EL (cell line): ENCODE data around the gene PRKD2.

Source experiments
- DNase-seq: peaks from one replicate; pipeline ENCODE4 v3.0.0-alpha.2; 2016

PRKD2 gene

DNA sequence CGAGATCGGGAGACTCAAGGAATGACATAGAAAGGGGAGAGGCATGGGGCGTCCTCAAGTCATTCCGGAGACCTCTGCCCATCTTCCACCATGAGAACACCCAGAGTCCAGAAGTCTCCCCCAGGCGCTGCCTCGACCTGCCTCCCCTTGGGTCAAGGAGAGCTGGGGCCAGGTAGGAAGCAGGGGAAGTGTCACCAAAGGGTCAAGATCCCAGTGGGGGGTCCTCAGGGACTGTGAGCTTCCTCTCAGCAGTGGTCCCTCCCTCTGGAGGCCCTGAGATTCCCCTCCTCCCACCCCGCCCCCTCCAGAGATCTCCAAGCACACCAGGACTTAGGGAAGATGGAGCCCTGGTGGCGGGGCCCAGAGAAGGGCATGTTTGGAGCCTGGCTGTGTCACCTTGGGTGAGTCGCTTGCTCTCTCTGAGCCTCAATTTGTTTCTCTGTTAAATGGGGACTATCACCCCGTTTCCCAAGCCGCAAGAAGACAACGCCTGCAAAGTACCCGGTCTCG lies 56.9 kb downstream of the PRKD2 start:
- no peak for DNase-seq

DNA sequence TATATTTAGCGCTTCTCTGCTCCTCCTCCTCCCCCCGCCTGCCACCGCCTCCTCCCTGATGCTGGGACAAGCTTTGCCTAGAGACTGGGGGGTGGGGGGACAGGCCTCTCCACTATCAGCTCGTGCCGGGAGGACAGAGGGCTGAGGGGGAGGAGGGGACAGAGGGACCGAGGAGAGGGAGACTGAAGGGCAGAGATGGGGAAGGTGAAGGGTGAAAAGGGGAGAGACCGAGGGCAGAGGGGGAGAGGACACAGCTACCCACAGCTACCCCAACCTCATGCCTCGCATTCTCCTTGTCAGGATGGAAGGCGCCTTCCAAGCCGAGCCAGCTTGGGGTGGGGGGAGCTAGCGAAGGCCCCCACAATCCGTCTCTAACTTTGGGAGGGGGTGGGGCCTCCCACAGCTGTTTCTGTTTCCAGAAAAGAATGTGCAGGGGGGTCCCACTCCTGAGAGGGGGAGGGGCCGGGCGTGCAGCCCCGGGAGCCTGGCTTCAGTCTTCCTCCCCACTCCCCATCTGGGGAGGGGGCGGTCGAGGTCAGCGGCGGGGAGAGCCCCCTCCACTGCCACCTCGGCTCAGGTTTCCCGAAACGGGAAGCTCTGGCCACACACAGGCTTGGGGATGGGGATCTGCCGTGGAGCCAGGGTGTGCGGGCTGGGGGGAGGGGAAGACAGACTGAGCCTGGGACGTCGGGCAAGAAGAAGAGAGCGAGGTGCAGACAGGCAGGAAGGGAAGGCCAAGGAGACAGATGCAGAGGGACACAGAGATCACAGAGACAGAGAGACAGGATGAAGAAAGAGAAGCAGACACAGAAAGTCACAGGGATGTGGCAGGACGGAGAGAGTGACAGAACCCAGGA lies 57.5 kb downstream of the PRKD2 start:
- DNase-seq, result peak; percentile 37

DNA sequence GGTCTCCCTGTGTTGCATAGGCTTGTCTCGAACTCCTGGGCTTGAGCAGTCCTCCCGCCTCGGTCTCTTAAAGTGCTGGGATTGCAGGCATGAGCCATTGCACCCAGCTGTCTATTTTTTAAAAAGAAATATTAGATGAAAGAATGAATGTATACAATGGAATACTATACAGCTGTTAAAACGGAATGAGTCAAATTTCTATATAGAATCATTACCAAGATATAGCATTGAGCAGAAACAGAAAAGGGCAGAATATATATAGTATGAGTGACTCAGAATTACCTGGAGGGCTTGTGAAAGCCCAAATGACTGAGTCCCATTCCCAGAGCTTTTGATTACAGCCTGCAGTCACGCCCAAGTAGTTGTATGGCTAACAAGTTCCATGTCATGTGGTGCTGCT lies 60.4 kb downstream of the PRKD2 start:
- DNase-seq, result no peak

DNA sequence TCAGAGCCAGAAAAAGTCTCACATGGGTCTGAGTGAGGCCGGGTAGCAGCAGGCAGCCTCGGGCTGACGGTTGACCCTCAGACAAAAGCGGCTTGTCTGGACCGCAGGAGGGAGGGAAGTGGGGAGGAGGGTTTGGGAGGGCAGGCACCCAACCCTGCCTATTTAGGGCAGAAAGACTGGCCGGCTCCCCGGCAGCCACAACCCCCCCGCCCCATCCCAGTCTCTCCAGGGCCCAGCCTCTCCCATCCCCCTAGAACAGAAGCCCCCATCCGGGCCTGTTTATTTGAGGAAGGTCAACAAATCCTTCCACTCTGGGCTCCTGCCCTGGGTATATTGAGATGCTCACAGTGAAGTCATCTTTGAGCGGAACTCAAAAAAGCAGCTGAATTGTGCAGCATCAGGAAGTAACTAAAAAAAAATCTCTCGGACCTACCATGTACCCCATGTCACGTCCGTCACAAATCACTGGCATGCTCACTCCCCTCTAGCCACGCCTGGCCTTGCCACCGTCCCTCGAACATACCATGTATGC lies 62.2 kb downstream of the PRKD2 start:
- no peak for DNase-seq

DNA sequence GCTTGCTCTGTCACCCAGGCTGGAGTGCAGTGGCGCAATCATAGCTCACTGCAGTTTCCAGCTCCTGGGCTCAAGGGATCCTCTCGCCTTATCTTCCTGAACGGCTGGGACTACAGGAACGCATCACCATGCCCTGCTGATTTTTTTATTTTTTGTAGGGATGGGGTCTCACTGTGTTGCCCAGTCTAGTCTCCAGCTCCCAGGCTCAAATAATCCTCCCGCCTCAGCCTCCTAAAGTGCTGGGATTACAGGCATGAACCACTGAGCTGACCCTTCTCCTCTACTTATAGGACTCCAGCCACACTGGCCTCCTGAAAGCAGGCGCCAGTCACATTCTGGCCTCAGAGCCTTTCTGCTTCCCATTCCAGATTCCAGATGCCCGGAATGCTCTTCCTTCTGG lies 66.5 kb downstream of the PRKD2 start:
- DNase-seq, result no peak

- DNase-seq, result no peak
Measured at GRCh38 chr19:46648961-46649960, 67.7 kb downstream of the PRKD2 start.

DNA sequence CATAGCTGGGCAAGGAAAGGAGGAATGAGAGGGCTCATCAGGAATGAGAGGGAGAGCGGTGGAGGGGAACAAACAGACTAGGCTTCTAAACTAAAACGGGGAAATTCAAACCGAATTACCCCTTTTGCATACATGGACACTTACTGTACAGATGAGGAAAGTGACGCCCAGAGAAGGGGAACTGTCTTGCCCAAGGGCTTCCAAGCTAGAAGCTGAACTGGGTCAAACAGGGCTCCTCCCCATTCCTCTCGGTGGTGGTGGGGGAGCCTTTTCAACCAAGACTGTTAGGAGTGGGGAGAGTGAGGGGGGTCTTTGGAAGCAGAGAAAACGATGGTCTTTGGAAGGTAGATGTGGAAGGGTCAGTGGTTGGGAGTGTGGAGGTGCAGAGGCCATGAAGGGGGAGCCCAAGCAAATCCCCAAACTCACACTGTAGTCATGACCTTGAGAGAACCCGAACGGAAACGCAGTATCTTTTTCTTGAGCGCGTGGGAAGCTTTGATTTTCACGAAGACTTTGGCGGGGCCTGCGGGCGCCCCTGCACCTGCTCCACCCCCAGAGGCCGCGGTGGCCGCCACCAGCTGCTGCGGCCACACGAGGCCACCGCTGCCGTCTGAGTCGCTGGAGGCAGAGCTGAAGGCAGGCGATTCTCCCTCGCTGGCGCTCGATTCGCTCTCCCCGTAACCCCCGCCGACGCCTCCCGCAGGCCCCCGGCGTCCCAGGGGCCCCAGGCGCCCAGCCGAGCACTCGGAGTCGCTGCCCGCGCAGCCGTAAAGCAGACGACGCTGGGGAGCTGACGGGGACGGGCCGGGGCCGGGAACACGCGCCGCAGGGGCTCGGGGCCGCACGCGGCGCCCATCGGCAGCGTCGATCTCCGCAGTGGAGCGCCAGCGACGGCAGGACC lies 68.6 kb downstream of the PRKD2 start:
- no peak for DNase-seq

DNA sequence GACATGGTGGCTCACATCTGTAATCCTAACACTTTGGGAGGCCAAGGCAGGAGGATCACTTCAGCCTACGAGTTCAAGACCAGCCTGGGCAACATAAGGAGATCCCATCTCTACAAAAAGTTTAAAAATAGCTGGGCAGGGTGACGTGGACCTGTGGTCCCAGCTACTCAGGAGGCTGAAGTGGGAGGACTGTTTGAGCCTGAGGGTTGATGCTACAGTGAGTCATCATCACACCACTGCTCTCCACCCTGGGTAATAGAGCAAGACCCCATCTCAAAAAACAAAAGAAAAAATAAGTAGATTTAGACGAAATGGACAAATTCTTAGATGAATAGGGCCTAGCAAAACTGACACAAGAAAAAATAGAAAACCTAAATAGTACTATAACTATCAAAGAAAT lies 70.5 kb downstream of the PRKD2 start:
- DNase-seq, result no peak

DNA sequence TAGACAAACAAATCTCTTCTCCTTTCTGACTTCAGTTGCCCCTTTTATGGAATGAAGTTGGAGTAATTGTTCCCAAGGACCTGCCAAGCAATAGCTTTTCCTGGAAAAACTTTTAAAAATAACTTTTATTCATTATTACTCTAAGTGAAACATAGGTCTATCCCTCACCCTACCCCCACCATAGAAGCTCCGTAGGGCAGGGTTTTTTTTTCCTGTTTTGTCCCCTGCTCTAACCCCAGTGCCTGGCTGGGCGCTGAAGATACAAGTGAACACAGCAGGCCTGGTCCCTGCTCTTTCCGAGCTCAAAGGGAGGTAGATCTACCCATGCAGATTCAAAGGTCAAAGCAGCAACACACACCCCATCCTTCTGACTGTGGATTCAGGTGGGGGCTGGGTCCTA lies 72.2 kb downstream of the PRKD2 start:
- DNase-seq, result no peak

DNA sequence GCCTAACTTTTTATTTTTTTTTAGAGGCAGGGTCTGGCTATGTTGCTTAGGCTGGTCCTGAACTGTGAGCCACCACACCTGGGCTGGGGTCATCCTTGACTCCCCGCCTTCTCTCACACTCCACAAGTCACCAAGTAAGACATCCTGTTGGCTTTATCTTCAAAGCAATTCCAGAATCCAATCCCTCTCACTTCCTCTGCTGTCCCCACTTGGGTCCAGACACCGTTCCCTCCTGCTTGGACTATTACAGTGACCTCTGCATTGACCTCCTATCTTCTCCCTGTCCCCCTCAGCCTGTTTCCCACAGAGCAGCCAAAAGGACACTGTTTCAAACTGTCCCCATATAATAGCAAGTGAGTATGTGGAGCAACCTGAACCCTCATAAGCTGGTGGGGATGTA lies 76.3 kb downstream of the PRKD2 start:
- DNase-seq, result no peak

GRCh38 chr19:46639358-46640182 lies 77.3 kb downstream of the PRKD2 start:
- DNase-seq, result peak; percentile 72

DNA sequence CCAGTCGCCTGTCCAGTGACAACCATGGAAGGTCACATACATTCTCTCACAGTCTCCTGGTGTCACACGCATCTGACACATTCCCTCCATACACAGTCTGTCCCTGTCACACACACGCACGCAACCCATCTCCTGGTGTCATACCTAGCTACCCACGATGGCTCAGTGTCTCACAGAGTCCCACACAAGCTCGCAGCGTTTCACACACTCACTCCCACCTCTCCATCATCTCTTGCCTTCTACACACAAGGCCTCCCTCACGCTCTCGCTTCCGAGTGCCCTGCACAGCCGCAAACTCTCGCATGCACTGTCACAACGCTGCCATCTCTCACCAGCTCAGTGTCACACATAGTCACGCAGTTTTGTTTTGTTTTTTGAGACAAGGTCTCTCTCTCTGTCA lies 79.7 kb downstream of the PRKD2 start:
- no peak for DNase-seq

DNA sequence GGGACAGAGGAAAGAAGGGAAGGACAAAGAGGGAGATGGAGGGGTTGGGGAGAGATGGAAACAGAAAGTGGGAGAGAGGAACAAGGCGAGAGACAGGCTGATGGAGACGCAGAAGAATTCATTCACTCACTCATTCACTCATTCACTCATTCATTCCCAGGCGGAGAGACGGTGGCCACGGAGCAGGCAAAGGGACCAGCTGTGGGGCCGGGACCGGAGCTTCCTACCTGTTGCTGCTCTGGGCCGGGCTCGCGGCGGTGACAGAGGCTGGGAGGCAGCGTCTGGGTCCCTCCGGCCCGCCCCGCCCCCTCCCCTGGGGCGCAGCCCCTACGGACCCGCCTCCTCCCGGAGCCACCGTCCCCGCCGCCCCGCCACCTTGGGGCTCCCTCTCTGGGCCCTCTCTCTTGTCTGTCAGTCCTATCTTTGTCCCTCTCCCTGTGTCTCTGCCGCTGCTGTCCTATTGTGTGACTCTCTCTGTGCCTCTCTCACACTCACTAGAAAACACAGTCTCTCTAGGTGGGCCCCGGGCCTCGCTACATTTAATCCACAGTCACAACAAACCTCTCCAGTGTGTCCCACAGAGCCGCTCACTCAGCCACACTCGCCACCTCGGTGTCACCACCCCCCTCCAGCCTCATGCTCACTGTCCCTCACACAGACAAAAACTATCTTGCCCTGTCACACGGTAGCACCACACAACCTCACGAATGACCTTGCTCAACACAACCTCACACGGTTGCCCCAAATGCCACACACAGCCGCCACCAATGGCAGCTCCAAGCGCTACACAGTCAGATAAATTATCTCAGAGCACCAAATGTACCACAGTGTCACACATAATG lies 80.8 kb downstream of the PRKD2 start, which contains the start of gene GNG8:
Gene GNG8 (minus strand): TSS at position 283 of the 842 bp plus-strand sequence. CDS start 1,520 bp downstream, outside the sequence.
- DNase-seq, result no peak

DNA sequence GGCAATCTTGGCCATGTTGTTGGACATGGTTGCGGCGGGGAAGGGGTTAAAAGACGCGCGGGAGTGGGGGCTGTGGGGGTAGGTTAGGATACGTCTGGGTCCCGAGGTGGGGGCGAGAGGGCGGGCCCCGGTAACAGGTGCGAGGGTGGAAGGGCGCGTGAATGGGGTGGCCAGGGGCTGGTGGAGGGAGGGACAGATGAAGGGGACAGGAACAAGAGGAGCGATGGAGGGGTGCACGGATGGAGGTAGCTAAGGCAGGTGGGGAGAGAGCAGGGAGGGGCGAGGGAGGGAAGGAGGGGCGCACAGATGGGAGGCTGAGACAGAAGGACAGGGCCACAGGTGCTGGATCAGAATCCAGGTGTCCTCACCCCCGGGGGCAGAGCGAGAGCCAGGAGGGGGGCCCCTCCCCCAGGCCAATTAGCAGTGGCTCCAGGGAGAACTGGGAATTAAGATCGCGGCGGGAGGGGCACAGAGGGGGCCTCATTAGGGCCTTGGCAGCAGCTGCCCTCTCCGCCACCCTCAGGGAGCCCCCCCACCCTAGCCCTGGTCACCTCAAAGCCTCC lies 82.2 kb downstream of the PRKD2 start:
- DNase-seq, result no peak

- DNase-seq, result peak; percentile 87
Measured at GRCh38 chr19:46634045-46634655, 82.8 kb downstream of the PRKD2 start.

DNA sequence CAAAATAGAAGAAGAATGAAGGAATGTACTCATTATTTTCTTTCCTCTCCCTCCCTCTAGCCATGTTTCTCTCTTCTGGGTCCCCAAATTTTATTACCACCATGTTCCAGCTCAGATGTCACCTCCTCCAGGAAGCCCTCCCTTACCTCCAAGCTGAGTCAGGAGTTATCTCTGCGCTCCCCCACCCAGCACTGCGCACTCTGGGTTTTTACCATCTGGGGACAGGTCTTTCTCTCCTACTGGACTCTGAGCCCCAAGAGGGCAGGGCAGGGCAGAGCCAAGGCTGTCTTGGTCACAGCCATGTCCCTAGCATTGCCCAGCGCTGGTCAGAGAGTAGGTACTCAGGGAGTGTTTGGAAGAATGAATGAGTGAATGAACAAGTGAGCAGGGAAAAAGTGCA lies 83.8 kb downstream of the PRKD2 start:
- no peak for DNase-seq

DNA sequence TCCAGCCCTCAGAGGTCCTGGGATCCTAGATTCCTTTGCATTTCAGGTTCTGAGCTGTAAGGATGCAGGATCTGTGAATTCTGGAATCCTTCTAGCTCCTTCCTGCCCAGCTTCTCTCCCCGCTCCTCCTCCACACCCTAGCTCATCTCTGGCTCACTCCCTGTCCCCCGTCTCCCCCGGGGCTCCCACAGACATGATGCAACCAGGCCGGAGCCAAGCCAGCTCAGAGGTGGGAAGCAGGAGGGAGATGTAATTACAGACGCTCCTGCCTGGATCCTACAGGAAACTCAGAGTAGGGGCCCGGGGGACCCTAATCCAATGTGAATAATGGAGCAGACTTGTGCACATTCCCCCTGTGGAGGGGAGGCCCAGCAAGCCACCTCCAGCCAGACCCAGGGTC lies 85.4 kb downstream of the PRKD2 start:
- DNase-seq, result peak; percentile 79

DNA sequence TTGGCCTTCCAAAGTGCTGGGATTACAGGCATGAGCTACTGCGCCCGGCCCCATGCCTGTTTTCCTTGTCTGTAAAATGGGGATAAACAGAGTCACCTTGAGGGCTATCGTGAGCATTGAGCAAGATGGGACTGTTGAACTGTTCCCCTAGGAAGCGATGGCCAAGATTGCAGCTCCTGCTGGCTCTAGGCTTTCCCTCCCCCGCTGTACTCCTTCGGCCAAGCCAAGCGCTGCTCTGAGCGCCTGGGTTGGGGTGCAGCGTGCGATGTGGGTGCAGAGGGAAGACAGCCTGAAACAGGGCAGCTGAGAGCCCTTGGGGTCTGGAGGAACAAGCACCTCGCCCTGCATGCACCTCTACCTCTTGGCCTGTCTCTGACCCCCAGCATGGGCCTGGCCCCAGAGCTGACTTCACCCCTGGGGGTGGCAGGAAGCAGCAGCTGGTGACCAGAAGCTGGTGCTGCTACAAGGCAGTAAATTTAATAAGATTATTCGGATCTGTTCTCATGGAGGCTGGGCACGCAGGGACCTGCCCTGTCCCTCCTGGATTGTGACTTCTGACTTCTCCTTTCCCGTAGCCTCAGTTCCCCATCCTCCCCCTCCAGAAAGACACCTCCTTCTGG lies 86.2 kb downstream of the PRKD2 start:
- no peak for DNase-seq

DNA sequence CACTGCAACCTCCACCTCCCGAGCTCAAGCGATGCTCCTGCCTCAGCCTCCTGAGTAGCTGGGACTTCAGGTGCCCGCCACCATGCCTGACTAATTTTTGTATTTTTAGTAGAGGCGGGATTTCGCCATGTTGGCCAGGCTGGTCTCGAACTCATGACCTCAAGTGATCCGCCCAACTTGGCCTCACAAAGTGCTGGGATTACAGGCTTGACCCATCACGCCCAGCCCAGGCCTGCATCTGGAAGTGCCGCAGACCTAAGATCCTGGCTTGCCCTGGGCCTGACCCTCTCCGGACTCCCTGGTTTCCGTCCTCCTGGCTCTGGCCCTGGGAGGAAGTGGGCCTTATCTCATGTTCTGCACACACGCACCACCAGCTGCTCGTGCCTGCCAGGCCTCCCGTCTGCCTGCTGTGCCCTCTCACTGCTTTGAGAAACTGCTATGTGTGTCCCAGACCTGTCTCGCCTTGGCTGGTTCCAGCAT lies 87.3 kb downstream of the PRKD2 start:
- DNase-seq, result no peak
